ENCODE measurements around the gene KCNH8. TPM values are rescaled to one million over a fixed set of nuclear protein-coding genes. Genes with fewer than 3 reads are reported as not detected.

KCNH8 gene
- total RNA-seq, 1 experiment from 2014 or later: 3.7 TPM

DNA sequence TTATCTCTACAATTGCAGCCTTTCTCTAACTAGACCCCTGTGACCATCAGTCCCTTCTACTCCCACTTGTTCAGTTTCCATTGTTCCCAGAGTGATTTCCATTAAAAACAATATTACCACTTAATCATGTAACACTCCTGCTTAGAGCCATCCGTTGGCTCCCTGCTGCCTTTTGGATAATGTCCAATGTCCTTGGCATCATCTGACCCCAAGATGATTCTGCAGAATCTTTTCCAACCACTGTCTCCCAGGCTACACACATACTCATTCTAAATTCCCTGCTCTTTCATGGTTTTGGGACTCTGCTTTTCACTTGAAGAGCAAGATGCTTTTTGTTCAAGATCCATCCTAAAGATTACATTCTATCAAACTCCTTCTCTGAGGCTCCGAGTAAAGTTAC, 7.1 kb downstream of the KCNH8 start:
- TF ChIP-seq, protein P1, sequence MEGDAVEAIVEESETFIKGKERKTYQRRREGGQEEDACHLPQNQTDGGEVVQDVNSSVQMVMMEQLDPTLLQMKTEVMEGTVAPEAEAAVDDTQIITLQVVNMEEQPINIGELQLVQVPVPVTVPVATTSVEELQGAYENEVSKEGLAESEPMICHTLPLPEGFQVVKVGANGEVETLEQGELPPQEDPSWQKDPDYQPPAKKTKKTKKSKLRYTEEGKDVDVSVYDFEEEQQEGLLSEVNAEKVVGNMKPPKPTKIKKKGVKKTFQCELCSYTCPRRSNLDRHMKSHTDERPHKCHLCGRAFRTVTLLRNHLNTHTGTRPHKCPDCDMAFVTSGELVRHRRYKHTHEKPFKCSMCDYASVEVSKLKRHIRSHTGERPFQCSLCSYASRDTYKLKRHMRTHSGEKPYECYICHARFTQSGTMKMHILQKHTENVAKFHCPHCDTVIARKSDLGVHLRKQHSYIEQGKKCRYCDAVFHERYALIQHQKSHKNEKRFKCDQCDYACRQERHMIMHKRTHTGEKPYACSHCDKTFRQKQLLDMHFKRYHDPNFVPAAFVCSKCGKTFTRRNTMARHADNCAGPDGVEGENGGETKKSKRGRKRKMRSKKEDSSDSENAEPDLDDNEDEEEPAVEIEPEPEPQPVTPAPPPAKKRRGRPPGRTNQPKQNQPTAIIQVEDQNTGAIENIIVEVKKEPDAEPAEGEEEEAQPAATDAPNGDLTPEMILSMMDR (conservative IDR thresholded peaks at IDR 0.05): no peak
- H3K4me2 ChIP-seq (ENCODE audit: insufficient read depth, insufficient read length, low read length): no peak overlapping the region
- H3K79me2 ChIP-seq (ENCODE audit: insufficient read depth, low read length): no peaks in the 10 kb centered on the region
- H3K56ac ChIP-seq (ENCODE audit: insufficient read length, low read depth, low read length): no peak overlapping the region
- no peak overlapping the region for H3K4ac ChIP-seq (ENCODE audit: low read depth, low read length)
- no peaks in the 10 kb centered on the region for H3K79me1 ChIP-seq (ENCODE audit: insufficient read depth, low read depth, low read length, poor library complexity, severe bottlenecking)
- no peak overlapping the region for H3K14ac ChIP-seq (ENCODE audit: insufficient read depth, low read length)
- H4K8ac ChIP-seq (replicated peaks; ENCODE audit: insufficient read length, low read depth, low read length): no peak overlapping the region
- peaks cover 4 to 5% of the 10 kb centered on the region in 2 experiments; a peak in 2 of 4 replicates for H3K4me1 Mint-ChIP-seq
- H3K27me3 ChIP-seq (ENCODE audit: insufficient read depth, low read length): no peaks in the 10 kb centered on the region
- H2BK15ac ChIP-seq (ENCODE audit: low read depth, low read length): no peak overlapping the region
- no peak overlapping the region for H3K18ac ChIP-seq (ENCODE audit: insufficient read length, low read depth, low read length)
- H3K23ac ChIP-seq (ENCODE audit: insufficient read length, low read depth, low read length): no peak overlapping the region
- no peaks in the 10 kb centered on the region for H3K9me3 Mint-ChIP-seq
- WGBS (ENCODE audit: extremely low coverage, insufficient read length, low lambda C conversion rate): no CpG with 5 or more reads among the region's 2 CpGs
- H4K20me1 ChIP-seq (ENCODE audit: control insufficient read depth, insufficient read depth, insufficient read length): no peaks in the 10 kb centered on the region
- no peak overlapping the region for H3T11ph ChIP-seq (ENCODE audit: low read length)
- H4K91ac ChIP-seq (ENCODE audit: insufficient read length, low read depth, low read length): no peak overlapping the region
- no peak overlapping the region for H3K4me3 Mint-ChIP-seq
- no peak overlapping the region for H2AK5ac ChIP-seq (ENCODE audit: insufficient read length, low read length)
- H3K23me2 ChIP-seq (ENCODE audit: insufficient read length, low read depth, low read length, poor library complexity, severe bottlenecking): no peaks in the 10 kb centered on the region
- H4K5ac ChIP-seq (ENCODE audit: insufficient read length, low read depth, low read length): no peak overlapping the region
- no peak overlapping the region for H3K9ac ChIP-seq (ENCODE audit: extremely low read depth, insufficient read length, low read length)
- H3K9me3 ChIP-seq (ENCODE audit: control insufficient read depth, low read depth, low read length): no peaks in the 10 kb centered on the region
- no peaks in the 10 kb centered on the region for H3K27me3 Mint-ChIP-seq (ENCODE audit: low read depth)
- no peak overlapping the region for H2BK5ac ChIP-seq (ENCODE audit: insufficient read length, low read length)
- H3K27ac Mint-ChIP-seq: peak overlapping the region in 1 of 3 experiments; percentile 13; a peak in 2 of 7 replicates
- H2BK12ac ChIP-seq (ENCODE audit: insufficient read length, low read depth, low read length): no peak overlapping the region
- no peaks in the 10 kb centered on the region for H3K36me3 Mint-ChIP-seq (ENCODE audit: insufficient read depth in 1 of 3, low read depth in 3 of 3)
- H3K4me1 ChIP-seq (ENCODE audit: insufficient read depth, low read length): no peaks in the 10 kb centered on the region
- H3K27ac ChIP-seq (ENCODE audit: insufficient read length, low read depth, low read length): no peak overlapping the region
- H2BK120ac ChIP-seq (ENCODE audit: low read depth, low read length, poor library complexity, severe bottlenecking): no peak overlapping the region
- no peak overlapping the region for H2AFZ ChIP-seq (ENCODE audit: low read length)
- DNase-seq: no peak
- no peak overlapping the region for H2BK20ac ChIP-seq (ENCODE audit: low read depth, low read length, poor library complexity, severe bottlenecking)
